A673 (cell line): ENCODE results near the gene PIGQ.

Experiments used
- CTCF ChIP-seq: fragments of 300-800, 200-600 bp; sonication (generic); conservative IDR thresholded peaks from 2 replicates; pipeline ENCODE4 v1.5.1; 2017; ENCODE audit warnings: low read depth, mild to moderate bottlenecking, antibody characterized with exemption, low read length, moderate library complexity, mixed read lengths
- EZH2 ChIP-seq: fragments of 200-600 bp; sonication (generic); IDR thresholded peaks from 2 replicates; pipeline ENCODE4 v1.6.1; 2017; ENCODE audit warnings: borderline replicate concordance, low read depth, mild to moderate bottlenecking, mixed read lengths, antibody characterized with exemption, low read length; ENCODE audit not compliant: poor library complexity, severe bottlenecking

GRCh38 chr16:595094-595528 is 25.3 kb downstream of the PIGQ start:
- no peak for TF ChIP-seq CTCF
- no peak for TF ChIP-seq EZH2
